Kidney (tissue), 14 donors: ENCODE results near the gene HDHD5. TPM values are rescaled to one million over a fixed set of nuclear protein-coding genes. Genes with fewer than 3 reads are reported as not detected.

Experiments used
- DNase-seq, 5 donors: peaks; one replicate each; pipeline ENCODE4 v3.0.0-alpha.2; 2013 to 2020
- FAIRE-seq: peaks from 2 replicates; lab custom pipeline; 2012; peaks lifted over from hg19 to GRCh38; lab: Jason Lieb, UNC
- H3K27ac ChIP-seq, 2 donors: one replicate each; pipeline ENCODE4 v1.7.0; 2013; ENCODE audit warnings: low read depth in 2 of 2, low read length in 2 of 2, inconsistent platforms in 1 of 2
- H3K27me3 ChIP-seq: one replicate; pipeline ENCODE4 v1.7.1; 2013; ENCODE audit warnings: low read length, inconsistent platforms; ENCODE audit not compliant: control insufficient read depth, insufficient read depth
- H3K36me3 ChIP-seq, 3 donors: one replicate each; pipeline versions ENCODE4 v1.7.0 to v1.7.1; 2013; ENCODE audit warnings: low read length in 3 of 3, control low read depth in 1 of 3, inconsistent platforms in 1 of 3; ENCODE audit not compliant: insufficient read depth in 3 of 3, control insufficient read depth in 2 of 3
- H3K4me1 ChIP-seq, 3 donors: one replicate each; pipeline versions ENCODE4 v1.7.0 to v1.7.1; 2013; ENCODE audit warnings: low read length in 3 of 3, inconsistent platforms in 1 of 3, low read depth in 1 of 3; ENCODE audit not compliant: control insufficient read depth in 2 of 3, insufficient read depth in 2 of 3
- H3K4me3 ChIP-seq, 3 donors: one replicate each; pipeline versions ENCODE4 v1.7.0 to v1.8.1; 2013; ENCODE audit warnings: low read length in 3 of 3, control low read depth in 1 of 3, inconsistent platforms in 1 of 3
- H3K9ac ChIP-seq, 3 donors: one replicate each; pipeline versions ENCODE4 v1.7.0 to v1.7.1; 2013; ENCODE audit warnings: low read length in 3 of 3, control low read depth in 1 of 3, inconsistent platforms in 1 of 3
- H3K9me3 ChIP-seq, 3 donors: one replicate each; pipeline versions ENCODE4 v1.7.0 to v1.7.1; 2013; ENCODE audit warnings: low read length in 3 of 3, control low read depth in 1 of 3, inconsistent platforms in 1 of 3; ENCODE audit not compliant: control insufficient read depth in 2 of 3, insufficient read depth in 1 of 3
- CTCF ChIP-seq: IDR thresholded peaks from 3 replicates; pipeline ENCODE4 v1.5.1; 2012; ENCODE audit warnings: mild to moderate bottlenecking, moderate library complexity, borderline replicate concordance; ENCODE audit not compliant: insufficient read depth; ENCODE audit errors: extremely low read depth
- intact Hi-C: fragments of 100-400 bp; cut with DNase I; formaldehyde crosslinking; loops from one replicate; pipeline ENCODE4 v1.11.1; 2022
- polyA plus RNA-seq: library from polyadenylated mRNA; stranded (reverse); fragments of 350-450 nt; fragmentation: Illumina TruSeq; extraction: RNeasy Lipid Tissue Mini Kit (QIAGEN cat#74804); gene quantifications from one replicate; pipeline ENCODE4 v1.2.3, GENCODE V29; 2014; ENCODE audit warnings: low read depth, low replicate concordance; ENCODE audit not compliant: insufficient read depth
- total RNA-seq: library from RNA; stranded (reverse); fragmentation: NEBNext Ultra II Directional; extraction: Animal tissue kit (Norgen Biotek cat#: 25700); gene quantifications from one replicate; pipeline ENCODE4 v1.2.1, GENCODE V29; 2021
- donor health status: control.
- donor health status: control.
- donor health status: control.
- donor health status: control.
- donor health status: control.
- donor health status: DM: yes; HTN: yes; CAD: no.
- donor health status: Normal renal cell carcinoma (clear cell type).

Gene HDHD5
- total and polyA plus RNA-seq, 2 donors from 2014 or later: 27.5 to 39.8 TPM

GRCh38 chr22:17102297-17102667 lies 56.8 kb downstream of the HDHD5 start:
- Histone ChIP-seq H3K4me3 (no peak overlapping the region), H3K4me1 (no peaks in the 10 kb centered on the region), H3K36me3 (peaks cover 2 to 55% (median 36%) of the 10 kb centered on the region in 3 donors), H3K9me3 (no peaks in the 10 kb centered on the region), H3K27me3 (no peaks in the 10 kb centered on the region), H3K9ac (no peak overlapping the region), H3K27ac (no peak overlapping the region)
- FAIRE-seq (no peak), DNase-seq (peak in 1 of 5 donors; percentile 4)
- intact Hi-C loops: no loop called here
- no peak for TF ChIP-seq CTCF

- Histone ChIP-seq H3K4me1 (no peaks in the 10 kb centered on the region), H3K9me3 (no peaks in the 10 kb centered on the region), H3K9ac (no peak overlapping the region), H3K4me3 (no peak overlapping the region), H3K36me3 (peaks cover 2 to 55% (median 36%) of the 10 kb centered on the region in 3 donors), H3K27me3 (no peaks in the 10 kb centered on the region), H3K27ac (no peak overlapping the region)
- no peak for DNase-seq
- TF ChIP-seq CTCF: no peak
- intact Hi-C loops: no loop called here
- FAIRE-seq: no peak
These were observed 57.4 kb downstream of the HDHD5 start for GRCh38 chr22:17101475-17102296.

- TF ChIP-seq CTCF: no peak
- Histone ChIP-seq H3K4me3 (no peak overlapping the region), H3K4me1 (no peaks in the 10 kb centered on the region), H3K27me3 (no peaks in the 10 kb centered on the region), H3K36me3 (peaks cover 2 to 48% (median 34%) of the 10 kb centered on the region in 3 donors), H3K9ac (no peak overlapping the region), H3K9me3 (no peaks in the 10 kb centered on the region), H3K27ac (no peak overlapping the region)
- DNase-seq (no peak), FAIRE-seq (no peak)
- intact Hi-C loops: no loop called here
These were observed 58.5 kb downstream of the HDHD5 start for GRCh38 chr22:17100621-17101020.
